NT2/D1 (cell line): ENCODE measurements around the gene RGS19.

ENCODE experiments used
- SUZ12 ChIP-seq: IDR thresholded peaks from 2 replicates; pipeline ENCODE4 v1.6.1; 2011; ENCODE audit not compliant: insufficient read length, insufficient read depth; ENCODE audit errors: extremely low read depth
- YY1 ChIP-seq: IDR thresholded peaks from 2 replicates; pipeline ENCODE4 v1.6.1; 2011; ENCODE audit not compliant: insufficient read length, insufficient read depth
- ZNF274 ChIP-seq: IDR thresholded peaks from 2 replicates; pipeline ENCODE4 v1.6.1; 2011; ENCODE audit warnings: mild to moderate bottlenecking, low read depth, low read length

- TF ChIP-seq ZNF274 (no peak), SUZ12 (no peak), YY1 (no peak)
These were observed 34.7 kb downstream of the RGS19 start for GRCh38 chr20:64044484-64045247.
